Measurements from ENCODE around the gene NMS.

Gene NMS

GRCh38 chr2:100483895-100484294 is 13.6 kb downstream of the NMS start:
- no peak overlapping the region for H4K8ac ChIP-seq (ENCODE audit: low read depth, low read length)
- no peaks in the 10 kb centered on the region for H3K4me1 ChIP-seq (ENCODE audit: control insufficient read depth in 2 of 2, insufficient read depth in 1 of 2, low read depth in 1 of 2, low read length in 2 of 2)
- H2BK5ac ChIP-seq (ENCODE audit: low read length): no peak overlapping the region
- WGBS, 2 donors (ENCODE audit: extremely low coverage in 2 of 2, insufficient read length in 2 of 2, insufficient replicate concordance in 1 of 2): no CpG with 5 or more reads among the region's 5 CpGs
- no peak overlapping the region for H3K27ac ChIP-seq (replicated peaks; ENCODE audit: low read length)
- DNase-seq (ENCODE audit: low spot score): no peak
- H2BK12ac ChIP-seq (ENCODE audit: low read length): no peak overlapping the region
- no peak overlapping the region for H3K23ac ChIP-seq (ENCODE audit: low read depth, low read length, poor library complexity)
- H3K14ac ChIP-seq (ENCODE audit: low read length): no peak overlapping the region
- H3K9ac ChIP-seq (ENCODE audit: low read depth, low read length, poor library complexity): no peak overlapping the region
- no peaks in the 10 kb centered on the region for H3K9me3 ChIP-seq (replicated peaks in 1 of 2; ENCODE audit: control insufficient read depth in 2 of 2, insufficient read depth in 1 of 2, low read depth in 1 of 2, low read length in 2 of 2)
- no peak overlapping the region for H2BK15ac ChIP-seq (ENCODE audit: low read length)
- H3K27me3 ChIP-seq (ENCODE audit: control insufficient read depth in 3 of 3, insufficient read depth in 3 of 3, low read depth in 1 of 3, low read length in 3 of 3): peaks cover 0 to 12% (median 0%) of the 10 kb centered on the region in 3 experiments
- no peak overlapping the region for H3K4me2 ChIP-seq (ENCODE audit: insufficient read depth, low read length, poor library complexity, severe bottlenecking)
- H3K4ac ChIP-seq (ENCODE audit: low read length): no peak overlapping the region
- no peak overlapping the region for H3K4me3 ChIP-seq (ENCODE audit: low read length in 2 of 2)
- no peaks in the 10 kb centered on the region for H3K79me1 ChIP-seq (ENCODE audit: low read depth, low read length)
- H3K36me3 ChIP-seq (replicated peaks in 1 of 2; ENCODE audit: control insufficient read depth in 2 of 2, insufficient read depth in 2 of 2, low read length in 2 of 2): no peaks in the 10 kb centered on the region
- H2AFZ ChIP-seq (ENCODE audit: low read length): no peak overlapping the region
- H2BK120ac ChIP-seq (ENCODE audit: low read depth, low read length): no peak overlapping the region
- no peak overlapping the region for H3K18ac ChIP-seq (ENCODE audit: low read length)
- no peak overlapping the region for H2AK5ac ChIP-seq (ENCODE audit: low read depth, low read length)
- no peak overlapping the region for H4K91ac ChIP-seq (ENCODE audit: low read depth, low read length, poor library complexity)

GRCh38 chr2:100484390-100484789 is 14.1 kb downstream of the NMS start:
- H2BK15ac ChIP-seq (ENCODE audit: low read length): no peak overlapping the region
- no peak overlapping the region for H3K27ac ChIP-seq (replicated peaks; ENCODE audit: low read length)
- H3K9me3 ChIP-seq (replicated peaks in 1 of 2; ENCODE audit: control insufficient read depth in 2 of 2, insufficient read depth in 1 of 2, low read depth in 1 of 2, low read length in 2 of 2): no peaks in the 10 kb centered on the region
- H3K27me3 ChIP-seq (ENCODE audit: control insufficient read depth in 3 of 3, insufficient read depth in 3 of 3, low read depth in 1 of 3, low read length in 3 of 3): peaks cover 0 to 12% (median 0%) of the 10 kb centered on the region in 3 experiments
- no peak overlapping the region for H2AK5ac ChIP-seq (ENCODE audit: low read depth, low read length)
- no peak overlapping the region for H3K9ac ChIP-seq (ENCODE audit: low read depth, low read length, poor library complexity)
- no peak overlapping the region for H4K8ac ChIP-seq (ENCODE audit: low read depth, low read length)
- H3K18ac ChIP-seq (ENCODE audit: low read length): no peak overlapping the region
- no peak overlapping the region for H4K91ac ChIP-seq (ENCODE audit: low read depth, low read length, poor library complexity)
- no peak overlapping the region for H3K4me3 ChIP-seq (ENCODE audit: low read length in 2 of 2)
- no peaks in the 10 kb centered on the region for H3K4me1 ChIP-seq (ENCODE audit: control insufficient read depth in 2 of 2, insufficient read depth in 1 of 2, low read depth in 1 of 2, low read length in 2 of 2)
- H2BK5ac ChIP-seq (ENCODE audit: low read length): no peak overlapping the region
- no peak overlapping the region for H3K4me2 ChIP-seq (ENCODE audit: insufficient read depth, low read length, poor library complexity, severe bottlenecking)
- H2AFZ ChIP-seq (ENCODE audit: low read length): no peak overlapping the region
- H3K36me3 ChIP-seq (replicated peaks in 1 of 2; ENCODE audit: control insufficient read depth in 2 of 2, insufficient read depth in 2 of 2, low read length in 2 of 2): no peaks in the 10 kb centered on the region
- H3K23ac ChIP-seq (ENCODE audit: low read depth, low read length, poor library complexity): no peak overlapping the region
- no peak overlapping the region for H2BK120ac ChIP-seq (ENCODE audit: low read depth, low read length)
- no peak overlapping the region for H3K4ac ChIP-seq (ENCODE audit: low read length)
- no CpG with 5 or more reads among the region's 5 CpGs for WGBS, 2 donors (ENCODE audit: extremely low coverage in 2 of 2, insufficient read length in 2 of 2, insufficient replicate concordance in 1 of 2)
- no peak overlapping the region for H2BK12ac ChIP-seq (ENCODE audit: low read length)
- no peak for DNase-seq (ENCODE audit: low spot score)
- no peaks in the 10 kb centered on the region for H3K79me1 ChIP-seq (ENCODE audit: low read depth, low read length)
- no peak overlapping the region for H3K14ac ChIP-seq (ENCODE audit: low read length)

- no peak overlapping the region for H3K18ac ChIP-seq (ENCODE audit: low read length)
- no peak overlapping the region for H4K8ac ChIP-seq (ENCODE audit: low read depth, low read length)
- H2AK5ac ChIP-seq (ENCODE audit: low read depth, low read length): no peak overlapping the region
- no peak overlapping the region for H4K91ac ChIP-seq (ENCODE audit: low read depth, low read length, poor library complexity)
- no peak overlapping the region for H3K4ac ChIP-seq (ENCODE audit: low read length)
- H2AFZ ChIP-seq (ENCODE audit: low read length): no peak overlapping the region
- no peak overlapping the region for H3K14ac ChIP-seq (ENCODE audit: low read length)
- no peak overlapping the region for H3K4me2 ChIP-seq (ENCODE audit: insufficient read depth, low read length, poor library complexity, severe bottlenecking)
- H3K4me3 ChIP-seq (ENCODE audit: low read length in 2 of 2): no peak overlapping the region
- no peaks in the 10 kb centered on the region for H3K36me3 ChIP-seq (replicated peaks in 1 of 2; ENCODE audit: control insufficient read depth in 2 of 2, insufficient read depth in 2 of 2, low read length in 2 of 2)
- DNase-seq (ENCODE audit: low spot score): no peak
- no peak overlapping the region for H2BK120ac ChIP-seq (ENCODE audit: low read depth, low read length)
- peaks cover 0 to 11% (median 0%) of the 10 kb centered on the region in 3 experiments for H3K27me3 ChIP-seq (ENCODE audit: control insufficient read depth in 3 of 3, insufficient read depth in 3 of 3, low read depth in 1 of 3, low read length in 3 of 3)
- H2BK12ac ChIP-seq (ENCODE audit: low read length): no peak overlapping the region
- H2BK15ac ChIP-seq (ENCODE audit: low read length): no peak overlapping the region
- no peaks in the 10 kb centered on the region for H3K79me1 ChIP-seq (ENCODE audit: low read depth, low read length)
- H3K23ac ChIP-seq (ENCODE audit: low read depth, low read length, poor library complexity): no peak overlapping the region
- no peaks in the 10 kb centered on the region for H3K9me3 ChIP-seq (replicated peaks in 1 of 2; ENCODE audit: control insufficient read depth in 2 of 2, insufficient read depth in 1 of 2, low read depth in 1 of 2, low read length in 2 of 2)
- no peak overlapping the region for H2BK5ac ChIP-seq (ENCODE audit: low read length)
- H3K9ac ChIP-seq (ENCODE audit: low read depth, low read length, poor library complexity): no peak overlapping the region
- no peak overlapping the region for H3K27ac ChIP-seq (replicated peaks; ENCODE audit: low read length)
- no peaks in the 10 kb centered on the region for H3K4me1 ChIP-seq (ENCODE audit: control insufficient read depth in 2 of 2, insufficient read depth in 1 of 2, low read depth in 1 of 2, low read length in 2 of 2)
- WGBS, 2 donors (ENCODE audit: extremely low coverage in 2 of 2, insufficient read length in 2 of 2, insufficient replicate concordance in 1 of 2): no CpG with 5 or more reads among the region's 2 CpGs
These were observed 15.1 kb downstream of the NMS start for GRCh38 chr2:100485396-100485795.

GRCh38 chr2:100494712-100495111 is 24.4 kb downstream of the NMS start:
- no peak overlapping the region for H2BK5ac ChIP-seq (ENCODE audit: low read length)
- DNase-seq (ENCODE audit: low spot score): no peak
- H3K9me3 ChIP-seq (replicated peaks in 1 of 2; ENCODE audit: control insufficient read depth in 2 of 2, insufficient read depth in 1 of 2, low read depth in 1 of 2, low read length in 2 of 2): peaks cover 0 to 2% of the 10 kb centered on the region in 2 donors
- no CpG with 5 or more reads among the region's 6 CpGs for WGBS, 2 donors (ENCODE audit: extremely low coverage in 2 of 2, insufficient read length in 2 of 2, insufficient replicate concordance in 1 of 2)
- no peak overlapping the region for H3K18ac ChIP-seq (ENCODE audit: low read length)
- peaks cover 0 to 2% (median under 1%) of the 10 kb centered on the region in 3 experiments for H3K27me3 ChIP-seq (ENCODE audit: control insufficient read depth in 3 of 3, insufficient read depth in 3 of 3, low read depth in 1 of 3, low read length in 3 of 3)
- no peak overlapping the region for H4K8ac ChIP-seq (ENCODE audit: low read depth, low read length)
- H3K4me1 ChIP-seq (ENCODE audit: control insufficient read depth in 2 of 2, insufficient read depth in 1 of 2, low read depth in 1 of 2, low read length in 2 of 2): no peaks in the 10 kb centered on the region
- H3K23ac ChIP-seq (ENCODE audit: low read depth, low read length, poor library complexity): no peak overlapping the region
- no peak overlapping the region for H2AFZ ChIP-seq (ENCODE audit: low read length)
- no peak overlapping the region for H3K27ac ChIP-seq (replicated peaks; ENCODE audit: low read length)
- H3K36me3 ChIP-seq (replicated peaks in 1 of 2; ENCODE audit: control insufficient read depth in 2 of 2, insufficient read depth in 2 of 2, low read length in 2 of 2): no peaks in the 10 kb centered on the region
- no peak overlapping the region for H2BK120ac ChIP-seq (ENCODE audit: low read depth, low read length)
- H4K91ac ChIP-seq (ENCODE audit: low read depth, low read length, poor library complexity): no peak overlapping the region
- no peak overlapping the region for H2AK5ac ChIP-seq (ENCODE audit: low read depth, low read length)
- no peak overlapping the region for H3K9ac ChIP-seq (ENCODE audit: low read depth, low read length, poor library complexity)
- peaks cover 2% of the 10 kb centered on the region for H3K79me1 ChIP-seq (ENCODE audit: low read depth, low read length)
- H2BK12ac ChIP-seq (ENCODE audit: low read length): no peak overlapping the region
- no peak overlapping the region for H2BK15ac ChIP-seq (ENCODE audit: low read length)
- no peak overlapping the region for H3K4ac ChIP-seq (ENCODE audit: low read length)
- no peak overlapping the region for H3K4me3 ChIP-seq (ENCODE audit: low read length in 2 of 2)
- H3K4me2 ChIP-seq (ENCODE audit: insufficient read depth, low read length, poor library complexity, severe bottlenecking): no peak overlapping the region
- no peak overlapping the region for H3K14ac ChIP-seq (ENCODE audit: low read length)

All from neuronal stem cell (in vitro differentiated cells).